ENCODE results near the gene HIRA. TPM values are rescaled to one million over a fixed set of nuclear protein-coding genes. Genes with fewer than 3 reads are reported as not detected.

The HIRA gene
- polyA plus RNA-seq, 2 of the 4 experiments (the other 2 are of a cell fraction): 12.3 to 16.6 TPM

GRCh38 chr22:19378344-19378674 lies 53.2 kb downstream of the HIRA start:
- Histone ChIP-seq H3K4me3 (no peak overlapping the region), H3K9me3 (no peaks in the 10 kb centered on the region), H3K4me2 (no peak overlapping the region), H3K4me1 (no peaks in the 10 kb centered on the region), H3K27ac (no peak overlapping the region)
- POLR2A ChIA-PET: no interaction called here
- ATAC-seq (no peak), DNase-seq (ENCODE audit: low read depth in 1 of 2, low spot score in 1 of 2) (no peak), FAIRE-seq (no peak)
- TF ChIP-seq EHF (CRISPR knock-in tag; IDR thresholded peaks at IDR 0.05) (no peak), HOXB5 (CRISPR knock-in tag; IDR thresholded peaks at IDR 0.05) (no peak), HOXA7 (CRISPR knock-in tag; IDR thresholded peaks at IDR 0.05) (no peak), RAD21 (conservative IDR thresholded peaks at IDR 0.05 in 1 of 2, IDR thresholded peaks at IDR 0.05 in 1 of 2) (no peak)
- CTCF ChIA-PET: no interaction called here

DNA sequence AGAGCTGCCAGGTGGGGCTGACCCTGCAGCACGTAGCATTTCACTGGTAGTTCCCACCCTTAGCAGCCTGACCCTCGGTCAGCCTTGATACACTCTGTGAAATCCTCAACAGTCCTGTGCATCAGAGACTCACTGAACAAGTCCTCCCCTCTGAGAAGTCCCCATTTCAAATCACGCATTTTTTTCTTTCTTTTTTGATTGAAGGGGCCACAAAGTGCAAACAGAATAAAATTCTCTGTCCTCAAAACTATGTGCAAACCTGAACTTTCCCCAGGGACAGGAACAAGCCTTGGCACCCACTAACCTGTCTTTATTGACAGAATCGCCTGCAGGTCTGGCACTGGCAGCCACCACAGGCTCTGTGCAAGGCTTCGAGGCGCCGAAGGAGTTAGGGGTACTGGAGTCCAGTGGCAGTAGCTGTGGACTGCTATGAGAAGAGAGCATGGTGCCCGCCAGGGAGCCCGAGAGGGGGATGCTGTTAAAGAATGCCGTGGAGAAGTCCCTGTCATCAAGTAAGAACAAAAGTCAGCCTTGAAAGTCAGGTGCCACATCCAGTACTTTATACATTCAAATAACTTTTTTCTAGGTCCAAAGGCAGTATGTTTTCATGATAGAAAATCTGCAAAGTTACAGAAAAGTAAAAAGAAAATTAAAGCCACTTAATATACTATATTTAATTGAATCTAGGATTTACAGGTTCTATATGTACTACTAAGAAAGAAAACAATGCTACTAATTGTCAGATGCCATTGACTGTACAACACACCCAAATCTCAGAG lies 53.8 kb downstream of the HIRA start:
- ATAC-seq (no peak), FAIRE-seq (no peak), DNase-seq (ENCODE audit: low read depth in 1 of 2, low spot score in 1 of 2) (no peak)
- Histone ChIP-seq H3K9me3 (no peaks in the 10 kb centered on the region), H3K4me1 (no peaks in the 10 kb centered on the region), H3K4me2 (no peak overlapping the region), H3K27ac (no peak overlapping the region), H3K4me3 (no peak overlapping the region)
- CTCF ChIA-PET: no interaction called here
- TF ChIP-seq SMC3 (IDR thresholded peaks at IDR 0.05) (no peak), EHMT2 (IDR thresholded peaks at IDR 0.05; ENCODE audit: low read depth) (no peak)
- POLR2A ChIA-PET: no interaction called here
- 96% methylated on average over 10 of the region's 10 CpGs for WGBS (ENCODE audit: missing lambda C conversion rate)

GRCh38 chr22:19376971-19377370 lies 54.6 kb downstream of the HIRA start:
- Histone ChIP-seq H3K27ac (no peak overlapping the region), H3K4me3 (no peak overlapping the region), H3K4me2 (no peak overlapping the region), H3K9me3 (no peaks in the 10 kb centered on the region), H3K4me1 (no peaks in the 10 kb centered on the region)
- WGBS (ENCODE audit: missing lambda C conversion rate): 89% methylated on average over 2 of the region's 2 CpGs
- CTCF ChIA-PET: no interaction called here
- ATAC-seq (no peak), FAIRE-seq (no peak), DNase-seq (ENCODE audit: low read depth in 1 of 2, low spot score in 1 of 2) (no peak)
- POLR2A ChIA-PET: no interaction called here
- no peak for TF ChIP-seq E2F6 (IDR thresholded peaks at IDR 0.05; ENCODE audit: borderline replicate concordance, low read depth)
- TF ChIP-seq PHF8 (IDR thresholded peaks at IDR 0.05; ENCODE audit: borderline replicate concordance, low read depth): no peak
- TF ChIP-seq NFE2L2 (conservative IDR thresholded peaks at IDR 0.05; ENCODE audit: low read length): no peak
- TF ChIP-seq MYC (IDR thresholded peaks at IDR 0.05; ENCODE audit: borderline replicate concordance, low read length): no peak
- no peak for TF ChIP-seq ZFP36 (IDR thresholded peaks at IDR 0.05; ENCODE audit: borderline replicate concordance, partially characterized antibody)
- no peak for TF ChIP-seq TFCP2L1 (CRISPR knock-in tag; IDR thresholded peaks at IDR 0.05)
- no peak for TF ChIP-seq HOXA7 (CRISPR knock-in tag; IDR thresholded peaks at IDR 0.05)

DNA sequence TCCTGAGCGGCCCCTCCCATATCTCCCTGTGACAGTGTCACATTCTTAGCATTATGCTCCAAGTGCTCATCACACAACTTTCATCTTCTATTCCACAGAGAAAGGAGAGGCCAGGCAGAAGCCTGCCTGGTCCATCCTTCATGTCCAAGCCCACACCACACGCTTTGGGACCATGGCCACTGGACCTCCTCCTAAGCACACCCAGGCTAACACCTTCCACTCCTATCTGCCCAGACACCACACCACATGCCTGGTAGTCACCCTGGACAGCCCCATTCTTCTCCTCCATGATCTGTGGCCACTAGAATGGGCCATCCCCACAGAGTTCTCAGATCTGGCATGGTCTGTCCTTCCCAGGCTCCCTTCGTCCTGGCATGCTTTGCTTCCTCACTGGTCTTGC lies 55.3 kb downstream of the HIRA start:
- Histone ChIP-seq H3K4me2 (no peak overlapping the region), H3K9me3 (no peaks in the 10 kb centered on the region), H3K4me3 (no peak overlapping the region), H3K27ac (no peak overlapping the region), H3K4me1 (no peaks in the 10 kb centered on the region)
- FAIRE-seq: no peak
- TF ChIP-seq, protein P1, sequence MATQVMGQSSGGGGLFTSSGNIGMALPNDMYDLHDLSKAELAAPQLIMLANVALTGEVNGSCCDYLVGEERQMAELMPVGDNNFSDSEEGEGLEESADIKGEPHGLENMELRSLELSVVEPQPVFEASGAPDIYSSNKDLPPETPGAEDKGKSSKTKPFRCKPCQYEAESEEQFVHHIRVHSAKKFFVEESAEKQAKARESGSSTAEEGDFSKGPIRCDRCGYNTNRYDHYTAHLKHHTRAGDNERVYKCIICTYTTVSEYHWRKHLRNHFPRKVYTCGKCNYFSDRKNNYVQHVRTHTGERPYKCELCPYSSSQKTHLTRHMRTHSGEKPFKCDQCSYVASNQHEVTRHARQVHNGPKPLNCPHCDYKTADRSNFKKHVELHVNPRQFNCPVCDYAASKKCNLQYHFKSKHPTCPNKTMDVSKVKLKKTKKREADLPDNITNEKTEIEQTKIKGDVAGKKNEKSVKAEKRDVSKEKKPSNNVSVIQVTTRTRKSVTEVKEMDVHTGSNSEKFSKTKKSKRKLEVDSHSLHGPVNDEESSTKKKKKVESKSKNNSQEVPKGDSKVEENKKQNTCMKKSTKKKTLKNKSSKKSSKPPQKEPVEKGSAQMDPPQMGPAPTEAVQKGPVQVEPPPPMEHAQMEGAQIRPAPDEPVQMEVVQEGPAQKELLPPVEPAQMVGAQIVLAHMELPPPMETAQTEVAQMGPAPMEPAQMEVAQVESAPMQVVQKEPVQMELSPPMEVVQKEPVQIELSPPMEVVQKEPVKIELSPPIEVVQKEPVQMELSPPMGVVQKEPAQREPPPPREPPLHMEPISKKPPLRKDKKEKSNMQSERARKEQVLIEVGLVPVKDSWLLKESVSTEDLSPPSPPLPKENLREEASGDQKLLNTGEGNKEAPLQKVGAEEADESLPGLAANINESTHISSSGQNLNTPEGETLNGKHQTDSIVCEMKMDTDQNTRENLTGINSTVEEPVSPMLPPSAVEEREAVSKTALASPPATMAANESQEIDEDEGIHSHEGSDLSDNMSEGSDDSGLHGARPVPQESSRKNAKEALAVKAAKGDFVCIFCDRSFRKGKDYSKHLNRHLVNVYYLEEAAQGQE (IDR thresholded peaks at IDR 0.05): no peak
- no peak for TF ChIP-seq ZFP36 (IDR thresholded peaks at IDR 0.05; ENCODE audit: borderline replicate concordance, partially characterized antibody)
- no peak for TF ChIP-seq CBX2 (IDR thresholded peaks at IDR 0.05; ENCODE audit: borderline replicate concordance, low read depth)
- TF ChIP-seq MAX (IDR thresholded peaks at IDR 0.05): no peak
- no peak for TF ChIP-seq GATA3 (IDR thresholded peaks at IDR 0.05; ENCODE audit: borderline replicate concordance)
- no peak for TF ChIP-seq EP300 (IDR thresholded peaks at IDR 0.05)
- TF ChIP-seq RNF2 (IDR thresholded peaks at IDR 0.05; ENCODE audit: borderline replicate concordance, low read depth): no peak
- no peak for TF ChIP-seq KDM5A (IDR thresholded peaks at IDR 0.05)
- no peak for TF ChIP-seq SMC3 (IDR thresholded peaks at IDR 0.05)
- TF ChIP-seq TP53 (CRISPR knock-in tag; IDR thresholded peaks at IDR 0.05): no peak
- no peak for TF ChIP-seq RAD21 (conservative IDR thresholded peaks at IDR 0.05 in 1 of 2, IDR thresholded peaks at IDR 0.05 in 1 of 2)
- no peak for TF ChIP-seq SREBF2 (IDR thresholded peaks at IDR 0.05)
- no peak for TF ChIP-seq CTCF (IDR thresholded peaks at IDR 0.05)
- no peak for ATAC-seq
- WGBS (ENCODE audit: missing lambda C conversion rate): 91% methylated on average over 3 of the region's 3 CpGs
- CTCF ChIA-PET: no interaction called here
- DNase-seq (ENCODE audit: low read depth in 1 of 2, low spot score in 1 of 2): no peak
- POLR2A ChIA-PET: no interaction called here

All from A549 (cell line).